Embryonic facial prominence (tissue), 1 donor: Measurements from ENCODE around the gene RNPEPL1.
"Not testable (repeated sequence)": the region's sequence is repeated elsewhere in the genome, so short reads cannot be mapped to it uniquely, and the experiment has no call there.

Source experiments
- DNase-seq: peaks from one replicate; pipeline ENCODE4 v3.0.0-alpha.2; 2016; ENCODE audit errors: extremely low spot score

The RNPEPL1 gene

GRCh38 chr2:240567872-240568677 lies at the start of gene RNPEPL1:
Gene RNPEPL1 (plus strand): TSS chr2:240568484. CDS start chr2:240568587, 103 bp downstream.
- DNase-seq, result no peak

- DNase-seq, result no peak
Observed at GRCh38 chr2:240518981-240519380, 49.3 kb upstream of the RNPEPL1 start.

- no peak for DNase-seq
Observed at GRCh38 chr2:240519396-240520129, 48.7 kb upstream of the RNPEPL1 start.

- no peak for DNase-seq
Observed at GRCh38 chr2:240520130-240520973, 47.9 kb upstream of the RNPEPL1 start.

GRCh38 chr2:240520974-240521350 lies 47.3 kb upstream of the RNPEPL1 start:
- DNase-seq, result no peak

- not testable (repeated sequence) for DNase-seq
Observed at GRCh38 chr2:240521885-240522284, 46.4 kb upstream of the RNPEPL1 start.

GRCh38 chr2:240522406-240522805 lies 45.9 kb upstream of the RNPEPL1 start:
- DNase-seq, result no peak

- DNase-seq, result no peak
Observed at GRCh38 chr2:240523451-240524281, 44.6 kb upstream of the RNPEPL1 start.

- DNase-seq, result no peak
Observed at GRCh38 chr2:240524963-240525718, 43.1 kb upstream of the RNPEPL1 start.

GRCh38 chr2:240525802-240526201 lies 42.5 kb upstream of the RNPEPL1 start:
- DNase-seq, result no peak

- no peak for DNase-seq
Observed at GRCh38 chr2:240526521-240526920, 41.8 kb upstream of the RNPEPL1 start.

GRCh38 chr2:240527153-240527750 lies 41.0 kb upstream of the RNPEPL1 start:
- DNase-seq, result no peak

GRCh38 chr2:240528406-240529040 lies 39.8 kb upstream of the RNPEPL1 start:
- DNase-seq, result no peak

- DNase-seq, result no peak
Observed at GRCh38 chr2:240529344-240529999, 38.8 kb upstream of the RNPEPL1 start.

GRCh38 chr2:240530181-240530580 lies 38.1 kb upstream of the RNPEPL1 start:
- no peak for DNase-seq

GRCh38 chr2:240531038-240531437 lies 37.2 kb upstream of the RNPEPL1 start:
- no peak for DNase-seq

GRCh38 chr2:240532031-240532775 lies 36.1 kb upstream of the RNPEPL1 start:
- no peak for DNase-seq

GRCh38 chr2:240538031-240538780 lies 30.1 kb upstream of the RNPEPL1 start:
- DNase-seq, result no peak
